Stomach (tissue), 9 donors: ENCODE data around the gene RPS15. TPM values are rescaled to one million over a fixed set of nuclear protein-coding genes. Genes with fewer than 3 reads are reported as not detected.

ENCODE experiments used
- DNase-seq, 2 donors: peaks; one replicate each; pipeline versions ENCODE4 v3.0.0 to v3.0.0-alpha.2; 2013 to 2019
- H3K27ac ChIP-seq, 5 donors: fragments of 200-600 bp in 4 of 5; sonication (generic) in 4 of 5; one replicate each; pipeline ENCODE4 v1.5.1; 2013 to 2019; ENCODE audit warnings: mild to moderate bottlenecking in 1 of 5, moderate library complexity in 1 of 5
- H3K27me3 ChIP-seq, 3 donors: fragments of 200-600 bp; sonication (generic); one replicate each; pipeline ENCODE4 v1.5.1; 2017 to 2019; ENCODE audit warnings: mixed run types in 1 of 3
- H3K36me3 ChIP-seq, 4 donors: fragments of 200-600 bp; sonication (generic); 1 replicate in 3 of 4; 2 replicates in 1 of 4; pipeline ENCODE4 v1.5.1; 2016 to 2019
- H3K4me1 ChIP-seq, 4 donors: fragments of 200-600 bp; sonication (generic); one replicate each; pipeline ENCODE4 v1.5.1; 2016 to 2019
- H3K4me3 ChIP-seq, 4 donors: fragments of 200-600 bp; sonication (generic) in 3 of 4; one replicate each; pipeline ENCODE4 v1.5.1; 2016 to 2019; ENCODE audit warnings: mild to moderate bottlenecking in 1 of 4
- H3K9me3 ChIP-seq, 4 donors: fragments of 200-600 bp; sonication (generic); one replicate each; pipeline ENCODE4 v1.5.1; 2016 to 2019
- CTCF ChIP-seq, 7 experiments: fragments of 450-650 bp in 4 of 7; fragments of 200-600 bp in 3 of 7; sonication (generic) in 3 of 7; IDR thresholded peaks; one replicate each; pipeline ENCODE4 v1.5.1; 2016 to 2019; ENCODE audit warnings: antibody characterized with exemption in 7 of 7, control low read depth in 2 of 7, mild to moderate bottlenecking in 1 of 7
- EP300 ChIP-seq: sonication (generic); formaldehyde crosslinking; IDR thresholded peaks from one replicate; pipeline ENCODE4 v1.6.1; 2017; ENCODE audit warnings: antibody characterized with exemption
- POLR2A ChIP-seq, 4 donors: fragments of 450-650 bp; IDR thresholded peaks; one replicate each; pipeline ENCODE4 v1.6.1; 2016; ENCODE audit warnings: antibody characterized with exemption in 4 of 4, control low read depth in 2 of 4, mild to moderate bottlenecking in 1 of 4, moderate library complexity in 1 of 4
- POLR2AphosphoS5 ChIP-seq, 3 donors: sonication (generic); formaldehyde crosslinking; IDR thresholded peaks; one replicate each; pipeline ENCODE4 v1.6.1; 2016; ENCODE audit warnings: antibody characterized with exemption in 3 of 3
- WGBS, 5 donors: extraction: QIAGEN DNeasy Blood & Tissue Kit in 3 of 5; methylation state at CpG; one replicate each; pipeline versions ENCODE4 v1.1.5 to v1.1.7; 2013 to 2018; 5-methylcytosine and 5-hydroxymethylcytosine counted together
- intact Hi-C: fragments of 100-400 bp; cut with DNase I; formaldehyde crosslinking; loops from one replicate; pipeline ENCODE4 v1.15.1; 2023; ENCODE audit warnings: low total_unique reads
- polyA plus RNA-seq, 3 donors: library from polyadenylated mRNA; stranded (reverse); fragments of 200-250 nt; gene quantifications; one replicate each; pipeline ENCODE4 v1.2.3, GENCODE V29; 2013
- total RNA-seq, 5 donors: library from RNA; depleted of rRNA; stranded (reverse); fragments of >200 nt; gene quantifications; one replicate each; pipeline versions ENCODE4 v1.1.0 to v1.2.3, GENCODE V29; 2014 to 2016
- donor health status: healthy with polysubstance abuse.
- donor health status: Bipolar disorder and iron deficiency.
- donor health status: healthy.

The RPS15 gene
- total and polyA plus RNA-seq, 8 donors: 428 to 4,539 (median 2,187) TPM

GRCh38 chr19:1449467-1450442 lies 11.6 kb downstream of the RPS15 start, which contains the start of gene APC2:
TSS of gene APC2 (plus strand) at chr19:1450121. CDS start at chr19:1453002, 2,881 bp downstream.
- intact Hi-C loops: no loop called here
- TF ChIP-seq POLR2A (IDR thresholded peaks at IDR 0.05) (no peak), POLR2AphosphoS5 (IDR thresholded peaks at IDR 0.05) (no peak), EP300 (no peak), CTCF (IDR thresholded peaks at IDR 0.05) (no peak)
- Histone ChIP-seq H3K9me3 (no peaks in the 10 kb centered on the region), H3K27me3 (peaks cover 62 to 98% (median 89%) of the 10 kb centered on the region in 3 donors), H3K36me3 (no peaks in the 10 kb centered on the region), H3K4me3 (peak within 1 kb of the TSS in 1 of 4 donors; percentile 9), H3K27ac (no peak within 1 kb of the TSS), H3K4me1 (peaks cover 32 to 61% (median 45%) of the 10 kb centered on the region in 4 donors)
- WGBS, 5 donors: 3 to 7% (median 6%) methylated on average over 20 to 74 of the region's 74 CpGs
- peak in 1 of 2 donors; percentile 80 for DNase-seq

- Histone ChIP-seq H3K27ac (no peak overlapping the region), H3K36me3 (no peaks in the 10 kb centered on the region), H3K4me1 (peaks cover 26 to 61% (median 45%) of the 10 kb centered on the region in 4 donors), H3K27me3 (peaks cover 56 to 100% (median 94%) of the 10 kb centered on the region in 3 donors), H3K9me3 (no peaks in the 10 kb centered on the region), H3K4me3 (no peak overlapping the region)
- TF ChIP-seq EP300: no peak
- intact Hi-C loops: no loop called here
- 49 to 56% (median 54%) methylated on average over 20 to 22 of the region's 22 CpGs for WGBS, 5 donors
- no peak for DNase-seq
Observed at GRCh38 chr19:1450735-1451731, 12.8 kb downstream of the RPS15 start.

GRCh38 chr19:1451916-1452801 lies 14.0 kb downstream of the RPS15 start:
- TF ChIP-seq EP300: no peak
- TF ChIP-seq CTCF (IDR thresholded peaks at IDR 0.05): no peak
- TF ChIP-seq POLR2AphosphoS5 (IDR thresholded peaks at IDR 0.05): no peak
- TF ChIP-seq POLR2A (IDR thresholded peaks at IDR 0.05): no peak
- Histone ChIP-seq H3K4me3 (no peak overlapping the region), H3K9me3 (no peaks in the 10 kb centered on the region), H3K27me3 (peaks cover 54 to 100% (median 94%) of the 10 kb centered on the region in 3 donors), H3K36me3 (no peaks in the 10 kb centered on the region), H3K27ac (no peak overlapping the region), H3K4me1 (peaks cover 18 to 61% (median 45%) of the 10 kb centered on the region in 4 donors)
- 18 to 29% (median 20%) methylated on average over 25 to 39 of the region's 39 CpGs for WGBS, 5 donors
- peak in 1 of 2 donors; percentile 62 for DNase-seq
- intact Hi-C loops: no loop called here

GRCh38 chr19:1452802-1453524 lies 14.8 kb downstream of the RPS15 start:
- H3K4me3 ChIP-seq: no peak overlapping the region
- no peak for DNase-seq
- intact Hi-C loops: no loop called here
- WGBS, 5 donors: 34 to 53% (median 44%) methylated on average over 11 to 30 of the region's 30 CpGs
- H3K27ac ChIP-seq: no peak overlapping the region
- peaks cover 51 to 100% (median 94%) of the 10 kb centered on the region in 3 donors for H3K27me3 ChIP-seq
- H3K4me1 ChIP-seq: peaks cover 18 to 60% (median 47%) of the 10 kb centered on the region in 4 donors
- no peak for TF ChIP-seq CTCF (IDR thresholded peaks at IDR 0.05)
- no peaks in the 10 kb centered on the region for H3K9me3 ChIP-seq
- H3K36me3 ChIP-seq: no peaks in the 10 kb centered on the region
